GM21786 (cell line): ENCODE measurements around the gene SLC24A3.
A peak's percentile ranks its signal among the peaks of the same experiment; 100 is the strongest.
"Not testable (repeated sequence)": the region's sequence is repeated elsewhere in the genome, so short reads cannot be mapped to it uniquely, and the experiment has no call there.

Experiments used
- ATAC-seq: cut with Tn5 transposase; IDR thresholded peaks from one replicate; pipeline ENCODE4 v1.9.1; 2021; ENCODE audit not compliant: unreplicated experiment

Gene SLC24A3

GRCh38 chr20:19616620-19617019 lies 404.2 kb downstream of the SLC24A3 start:
- no peak for ATAC-seq

GRCh38 chr20:19617256-19617655 lies 404.8 kb downstream of the SLC24A3 start:
- ATAC-seq: no peak

- ATAC-seq: no peak
These were observed 406.3 kb downstream of the SLC24A3 start for GRCh38 chr20:19618711-19619110.

- ATAC-seq: no peak
These were observed 407.5 kb downstream of the SLC24A3 start for GRCh38 chr20:19619904-19620430.

- ATAC-seq: no peak
These were observed 408.0 kb downstream of the SLC24A3 start for GRCh38 chr20:19620446-19620845.

- no peak for ATAC-seq
These were observed 408.6 kb downstream of the SLC24A3 start for GRCh38 chr20:19621072-19621471.

- ATAC-seq: no peak
These were observed 412.0 kb downstream of the SLC24A3 start for GRCh38 chr20:19624221-19624965.

GRCh38 chr20:19625426-19625825 lies 413.0 kb downstream of the SLC24A3 start:
- ATAC-seq: no peak

GRCh38 chr20:19626896-19627295 lies 414.5 kb downstream of the SLC24A3 start:
- ATAC-seq: no peak

GRCh38 chr20:19628570-19629134 lies 416.2 kb downstream of the SLC24A3 start:
- ATAC-seq: peak; percentile 71

GRCh38 chr20:19631410-19631809 lies 419.0 kb downstream of the SLC24A3 start:
- ATAC-seq: no peak

GRCh38 chr20:19633985-19634384 lies 421.5 kb downstream of the SLC24A3 start:
- no peak for ATAC-seq

GRCh38 chr20:19639471-19640045 lies 427.1 kb downstream of the SLC24A3 start:
- not testable (repeated sequence) for ATAC-seq

GRCh38 chr20:19642860-19643259 lies 430.4 kb downstream of the SLC24A3 start:
- ATAC-seq: no peak

- ATAC-seq: no peak
These were observed 431.6 kb downstream of the SLC24A3 start for GRCh38 chr20:19644085-19644484.

GRCh38 chr20:19646963-19647362 lies 434.5 kb downstream of the SLC24A3 start:
- no peak for ATAC-seq

GRCh38 chr20:19648024-19648423 lies 435.6 kb downstream of the SLC24A3 start:
- ATAC-seq: no peak

- no peak for ATAC-seq
These were observed 436.6 kb downstream of the SLC24A3 start for GRCh38 chr20:19649041-19649440.

GRCh38 chr20:19652591-19653026 lies 440.2 kb downstream of the SLC24A3 start:
- ATAC-seq: no peak

GRCh38 chr20:19653327-19653726 lies 440.9 kb downstream of the SLC24A3 start:
- no peak for ATAC-seq

- no peak for ATAC-seq
These were observed 442.5 kb downstream of the SLC24A3 start for GRCh38 chr20:19654921-19655320.

- ATAC-seq: peak; percentile 53
These were observed 445.7 kb downstream of the SLC24A3 start for GRCh38 chr20:19658137-19658536.
